Right ventricle myocardium inferior (tissue), 1 donor: Measurements from ENCODE around the gene CFAP298. TPM values are rescaled to one million over a fixed set of nuclear protein-coding genes. Genes with fewer than 3 reads are reported as not detected.

Experiments used
- total RNA-seq: library from RNA; stranded (reverse); fragmentation: NEBNext Ultra II Directional; extraction: Animal tissue kit (Norgen Biotek cat#: 25700); gene quantifications from one replicate; pipeline ENCODE4 v1.2.1, GENCODE V29; 2021
- donor health status: DM: no; HTN: yes; CAD: no; lungs with severe emphysema.

The CFAP298 gene
- total RNA-seq, 1 donor from 2014 or later, result 18.4 TPM

Other genes starting within 250 kb of the CFAP298 start
- gene URB1, start 219.4 kb downstream of the CFAP298 start, total RNA-seq, result 11.6 TPM
- 12.8 TPM for gene EVA1C, start 199.7 kb downstream of the CFAP298 start, total RNA-seq
- gene TCP10L, start 26.9 kb downstream of the CFAP298 start, total RNA-seq, result 2.6 TPM
- gene SYNJ1, start 115.6 kb upstream of the CFAP298 start, total RNA-seq, result 11.1 TPM
- gene PAXBP1, start 159.4 kb upstream of the CFAP298 start, total RNA-seq, result 12.5 TPM